Measurements from ENCODE around the gene AIP. TPM values are rescaled to one million over a fixed set of nuclear protein-coding genes. Genes with fewer than 3 reads are reported as not detected.

AIP gene
- polyA plus RNA-seq, 3 donors, result 76.7 to 132 (median 99.3) TPM

- H3K27ac ChIP-seq (ENCODE audit: low read depth in 1 of 2, low read length in 2 of 2), result peak overlapping the region; percentile 5 to 17
- peak overlapping the region in 5 of 7 donors; percentile 28 to 91 (median 71) for H3K27ac Mint-ChIP-seq
- peak overlapping the region; percentile 93 for H3K4me2 ChIP-seq (replicated peaks; ENCODE audit: extremely low read depth, low read length, poor library complexity, severe bottlenecking)
- intact Hi-C loops (cut with micrococcal nuclease), result no loop called here
- peak overlapping the region; percentile 76 for H2AFZ ChIP-seq (ENCODE audit: insufficient read depth, low read depth, low read length, poor library complexity, severe bottlenecking)
- H3K9me3 ChIP-seq (replicated peaks in 1 of 2; ENCODE audit: control insufficient read depth in 1 of 2, insufficient read depth in 1 of 2, low read length in 2 of 2), result no peaks in the 10 kb centered on the region
- no peak for TF ChIP-seq CTCF (IDR thresholded peaks at IDR 0.05)
- H3K9me3 Mint-ChIP-seq, result no peaks in the 10 kb centered on the region
- H3K36me3 Mint-ChIP-seq, result peaks cover 30 to 34% of the 10 kb centered on the region in 2 donors
- H3K9ac ChIP-seq (ENCODE audit: insufficient read depth, low read length, poor library complexity, severe bottlenecking), result peak overlapping the region; percentile 65
- peaks cover 21 to 56% of the 10 kb centered on the region in 2 donors for H3K4me1 ChIP-seq (ENCODE audit: control insufficient read depth in 1 of 2, insufficient read depth in 2 of 2, low read length in 2 of 2)
- peaks cover 47% of the 10 kb centered on the region for H4K20me1 ChIP-seq (ENCODE audit: insufficient read depth, low read length)
- H3K36me3 ChIP-seq (replicated peaks in 1 of 2; ENCODE audit: control insufficient read depth in 1 of 2, insufficient read depth in 2 of 2, low read length in 2 of 2), result peaks cover 10 to 38% of the 10 kb centered on the region in 2 donors
- H3K4me1 Mint-ChIP-seq, result peaks cover 51% of the 10 kb centered on the region
- 60% methylated on average over 39 of the region's 45 CpGs for WGBS (ENCODE audit: insufficient coverage)
- peak overlapping the region; percentile 50 to 84 (median 78) for H3K4me3 ChIP-seq (replicated peaks in 1 of 3; ENCODE audit: low read depth in 2 of 3, low read length in 3 of 3)
- no peak for DNase-seq
- H3K4me3 Mint-ChIP-seq, result peak overlapping the region; percentile 78 to 84
- no peaks in the 10 kb centered on the region for H3K27me3 ChIP-seq (ENCODE audit: control insufficient read depth in 2 of 2, insufficient read depth in 2 of 2, low read length in 2 of 2)
- H3K79me2 ChIP-seq (ENCODE audit: insufficient read depth, low read length), result no peaks in the 10 kb centered on the region
- H3K27me3 Mint-ChIP-seq (ENCODE audit: low read depth in 3 of 3), result peaks cover 1 to 4% (median 3%) of the 10 kb centered on the region in 3 donors
Observed at GRCh38 chr11:67442504-67443404, 40.1 kb upstream of the AIP start.

GRCh38 chr11:67445515-67445914 lies 37.3 kb upstream of the AIP start:
- H3K4me3 ChIP-seq (replicated peaks in 1 of 3; ENCODE audit: low read depth in 2 of 3, low read length in 3 of 3), result no peak overlapping the region
- Mint-ChIP-seq H3K36me3 (peaks cover 18 to 21% of the 10 kb centered on the region in 2 donors), H3K4me1 (peaks cover 58% of the 10 kb centered on the region), H3K27ac (peak overlapping the region in 1 of 7 donors; percentile 78), H3K27me3 (ENCODE audit: low read depth in 3 of 3) (peaks cover 3 to 4% (median 3%) of the 10 kb centered on the region in 3 donors), H3K9me3 (no peaks in the 10 kb centered on the region), H3K4me3 (peak overlapping the region in 1 of 2 donors; percentile 8)
- intact Hi-C loops (cut with micrococcal nuclease), result no loop called here
- WGBS (ENCODE audit: insufficient coverage), result 100% methylated on average over 3 of the region's 5 CpGs
- H3K4me1 ChIP-seq (ENCODE audit: control insufficient read depth in 1 of 2, insufficient read depth in 2 of 2, low read length in 2 of 2), result peaks cover 44 to 67% of the 10 kb centered on the region in 2 donors
- no peak overlapping the region for H3K4me2 ChIP-seq (replicated peaks; ENCODE audit: extremely low read depth, low read length, poor library complexity, severe bottlenecking)
- no peak overlapping the region for H2AFZ ChIP-seq (ENCODE audit: insufficient read depth, low read depth, low read length, poor library complexity, severe bottlenecking)
- H3K9ac ChIP-seq (ENCODE audit: insufficient read depth, low read length, poor library complexity, severe bottlenecking), result no peak overlapping the region
- H3K27me3 ChIP-seq (ENCODE audit: control insufficient read depth in 2 of 2, insufficient read depth in 2 of 2, low read length in 2 of 2), result no peaks in the 10 kb centered on the region
- H3K27ac ChIP-seq (ENCODE audit: low read depth in 1 of 2, low read length in 2 of 2), result no peak overlapping the region
- H3K79me2 ChIP-seq (ENCODE audit: insufficient read depth, low read length), result no peaks in the 10 kb centered on the region
- peaks cover under 1 to 15% of the 10 kb centered on the region in 2 donors for H3K36me3 ChIP-seq (replicated peaks in 1 of 2; ENCODE audit: control insufficient read depth in 1 of 2, insufficient read depth in 2 of 2, low read length in 2 of 2)
- H3K9me3 ChIP-seq (replicated peaks in 1 of 2; ENCODE audit: control insufficient read depth in 1 of 2, insufficient read depth in 1 of 2, low read length in 2 of 2), result no peaks in the 10 kb centered on the region
- no peak for TF ChIP-seq CTCF (IDR thresholded peaks at IDR 0.05)
- peaks cover 23% of the 10 kb centered on the region for H4K20me1 ChIP-seq (ENCODE audit: insufficient read depth, low read length)
- no peak for DNase-seq
